OCI-LY1 (cell line): Measurements from ENCODE around the gene ZNF341.

ENCODE experiments used
- CTCF ChIP-seq: fragments of 200-600 bp; sonication (generic), shearing (Covaris generic); IDR thresholded peaks from 2 replicates; pipeline ENCODE4 v1.5.1; 2017; ENCODE audit warnings: mild to moderate bottlenecking, antibody characterized with exemption, low read length, moderate library complexity, mixed read lengths
- EZH2 ChIP-seq: fragments of 200-600 bp; sonication (generic), shearing (Covaris generic); IDR thresholded peaks from 2 replicates; pipeline ENCODE4 v1.8.0; 2017; ENCODE audit warnings: borderline replicate concordance, mixed run types, mild to moderate bottlenecking, antibody characterized with exemption, low read length, moderate library complexity, mixed read lengths

- no peak for TF ChIP-seq CTCF
- TF ChIP-seq EZH2, result no peak
Measured at GRCh38 chr20:33684533-33685327, 47.1 kb upstream of the ZNF341 start.
